Transverse colon (tissue), 4 donors: ENCODE results near the gene MORC4.

ENCODE experiments used
- EP300 ChIP-seq: sonication (generic); formaldehyde crosslinking; IDR thresholded peaks from one replicate; pipeline ENCODE4 v1.6.1; 2017; ENCODE audit warnings: antibody characterized with exemption, low read depth
- POLR2A ChIP-seq: fragments of 450-650 bp; IDR thresholded peaks from one replicate; pipeline ENCODE4 v1.6.1; 2016; ENCODE audit warnings: antibody characterized with exemption, mild to moderate bottlenecking, moderate library complexity
- POLR2AphosphoS5 ChIP-seq, 3 donors: sonication (generic); formaldehyde crosslinking; IDR thresholded peaks; one replicate each; pipeline ENCODE4 v1.6.1; 2016; ENCODE audit warnings: antibody characterized with exemption in 3 of 3
- TF ChIP-seq, protein P1 (sequence below), 5 experiments: fragments of 200-600 bp in 3 of 5; fragments of 450-650 bp in 2 of 5; sonication (generic) in 3 of 5; IDR thresholded peaks; 1 replicate in 2 of 5; 2 replicates in 3 of 5; pipeline ENCODE4 v1.5.1; 2016 to 2017; ENCODE audit warnings: antibody characterized with exemption in 5 of 5, inconsistent platforms in 3 of 5, mild to moderate bottlenecking in 2 of 5, moderate library complexity in 1 of 5

- TF ChIP-seq, protein P1, sequence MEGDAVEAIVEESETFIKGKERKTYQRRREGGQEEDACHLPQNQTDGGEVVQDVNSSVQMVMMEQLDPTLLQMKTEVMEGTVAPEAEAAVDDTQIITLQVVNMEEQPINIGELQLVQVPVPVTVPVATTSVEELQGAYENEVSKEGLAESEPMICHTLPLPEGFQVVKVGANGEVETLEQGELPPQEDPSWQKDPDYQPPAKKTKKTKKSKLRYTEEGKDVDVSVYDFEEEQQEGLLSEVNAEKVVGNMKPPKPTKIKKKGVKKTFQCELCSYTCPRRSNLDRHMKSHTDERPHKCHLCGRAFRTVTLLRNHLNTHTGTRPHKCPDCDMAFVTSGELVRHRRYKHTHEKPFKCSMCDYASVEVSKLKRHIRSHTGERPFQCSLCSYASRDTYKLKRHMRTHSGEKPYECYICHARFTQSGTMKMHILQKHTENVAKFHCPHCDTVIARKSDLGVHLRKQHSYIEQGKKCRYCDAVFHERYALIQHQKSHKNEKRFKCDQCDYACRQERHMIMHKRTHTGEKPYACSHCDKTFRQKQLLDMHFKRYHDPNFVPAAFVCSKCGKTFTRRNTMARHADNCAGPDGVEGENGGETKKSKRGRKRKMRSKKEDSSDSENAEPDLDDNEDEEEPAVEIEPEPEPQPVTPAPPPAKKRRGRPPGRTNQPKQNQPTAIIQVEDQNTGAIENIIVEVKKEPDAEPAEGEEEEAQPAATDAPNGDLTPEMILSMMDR (IDR thresholded peaks at IDR 0.05) = no peak
- TF ChIP-seq POLR2A (no peak), POLR2AphosphoS5 (IDR thresholded peaks at IDR 0.05) (no peak), EP300 (no peak)
Observed at GRCh38 chrX:106997611-106998010, 2.4 kb downstream of the MORC4 start.
